GM19023 (cell line): ENCODE measurements around the gene ARHGAP44.
A peak's percentile ranks its signal among the peaks of the same experiment; 100 is the strongest.

Source experiments
- ATAC-seq: cut with Tn5 transposase; IDR thresholded peaks from one replicate; pipeline ENCODE4 v1.9.1; 2021; ENCODE audit warnings: mild to moderate bottlenecking, moderate library complexity; ENCODE audit not compliant: unreplicated experiment

The ARHGAP44 gene

GRCh38 chr17:12789481-12790248 lies at the start of gene ARHGAP44:
TSS of gene ARHGAP44 (plus strand) at chr17:12789498. CDS start at chr17:12789839, 341 bp downstream.
- ATAC-seq, result peak; percentile 79

GRCh38 chr17:12739500-12739899 lies 49.8 kb upstream of the ARHGAP44 start:
- ATAC-seq, result no peak

- ATAC-seq, result no peak
Observed at GRCh38 chr17:12743046-12743445, 46.3 kb upstream of the ARHGAP44 start.

GRCh38 chr17:12744298-12744697 lies 45.0 kb upstream of the ARHGAP44 start:
- no peak for ATAC-seq

- ATAC-seq, result no peak
Observed at GRCh38 chr17:12744786-12745185, 44.5 kb upstream of the ARHGAP44 start.

GRCh38 chr17:12745486-12745885 lies 43.8 kb upstream of the ARHGAP44 start:
- ATAC-seq, result no peak

- no peak for ATAC-seq
Observed at GRCh38 chr17:12756786-12757185, 32.5 kb upstream of the ARHGAP44 start.

- ATAC-seq, result no peak
Observed at GRCh38 chr17:12759090-12759489, 30.2 kb upstream of the ARHGAP44 start.

- ATAC-seq, result no peak
Observed at GRCh38 chr17:12765548-12765947, 23.8 kb upstream of the ARHGAP44 start.

- ATAC-seq, result no peak
Observed at GRCh38 chr17:12768255-12768654, 21.0 kb upstream of the ARHGAP44 start.

- no peak for ATAC-seq
Observed at GRCh38 chr17:12769981-12770380, 19.3 kb upstream of the ARHGAP44 start.

- no peak for ATAC-seq
Observed at GRCh38 chr17:12773153-12773552, 16.1 kb upstream of the ARHGAP44 start.

- ATAC-seq, result peak; percentile 86
Observed at GRCh38 chr17:12789075-12789480, 220 bp upstream of the ARHGAP44 start.

GRCh38 chr17:12790249-12791106 lies 1.2 kb downstream of the ARHGAP44 start:
- no peak for ATAC-seq

GRCh38 chr17:12794919-12795532 lies 5.7 kb downstream of the ARHGAP44 start:
- no peak for ATAC-seq

GRCh38 chr17:12800855-12801365 lies 11.6 kb downstream of the ARHGAP44 start:
- no peak for ATAC-seq

GRCh38 chr17:12806630-12807029 lies 17.3 kb downstream of the ARHGAP44 start:
- ATAC-seq, result no peak

GRCh38 chr17:12808723-12809122 lies 19.4 kb downstream of the ARHGAP44 start:
- no peak for ATAC-seq

GRCh38 chr17:12812877-12813276 lies 23.6 kb downstream of the ARHGAP44 start:
- ATAC-seq, result no peak

GRCh38 chr17:12813664-12814063 lies 24.4 kb downstream of the ARHGAP44 start:
- ATAC-seq, result no peak

- ATAC-seq, result no peak
Observed at GRCh38 chr17:12814718-12815117, 25.4 kb downstream of the ARHGAP44 start.
